K562 (cell line): ENCODE measurements around the gene RUNX1. TPM values are rescaled to one million over a fixed set of nuclear protein-coding genes. Genes with fewer than 3 reads are reported as not detected.

Source experiments
- ATAC-seq: fragments of 200-7000 bp; cut with Tn5 transposase; 3 replicates; pipeline ENCODE4 v1.9.1; 2020; ENCODE audit warnings: moderate library complexity
- BruUV-seq: library from RNA; stranded (reverse); fragments of 400-500 nt; replicated peaks from 2 replicates; lab custom pipeline; 2021; lab: Mats Ljungman, UMichigan
- CTCF ChIA-PET: fragments of 300-600 bp; formaldehyde crosslinking; extraction: SDS; loops from one replicate; lab custom pipeline; 2021; ENCODE audit warnings: low intra/inter-chr PET ratio; lab: Yijun Ruan, JAX
- POLR2A ChIA-PET: fragments of 300-600, 350-650 bp; sonication (Branson Sonifier 250); formaldehyde crosslinking; extraction: SDS; loops from one replicate; lab custom pipeline; 2021; ENCODE audit warnings: antibody characterized with exemption, inconsistent platforms; lab: Yijun Ruan, JAX
- DNase-seq, 4 experiments: peaks; one replicate each; pipeline versions ENCODE4 v3.0.0 to v3.0.0-alpha.2; 2011 to 2018; ENCODE audit warnings: low spot score in 3 of 4, mixed read lengths in 3 of 4; ENCODE audit errors: extremely low read depth in 1 of 4
- FAIRE-seq: peaks from 2 replicates; lab custom pipeline; 2011; peaks lifted over from hg19 to GRCh38; lab: Jason Lieb, UNC
- H2AFZ ChIP-seq: 2 replicates; pipeline ENCODE4 v1.6.0; 2011; ENCODE audit warnings: low read depth, low read length, control low read depth, inconsistent platforms
- H3K27ac ChIP-seq: fragments of 200-600 bp; 3 replicates; pipeline ENCODE4 v1.8.0; 2011; ENCODE audit warnings: low read depth, mild to moderate bottlenecking, control low read depth, inconsistent platforms, low read length, moderate library complexity, mixed read lengths; ENCODE audit errors: extremely low read depth
- H3K27me3 ChIP-seq, 2 experiments: fragments of 300-600 bp in 1 of 2; 2 replicates in 1 of 2; 3 replicates in 1 of 2; pipeline versions ENCODE4 v1.6.0 to v1.8.0; 2011; ENCODE audit warnings: inconsistent platforms in 2 of 2, low read length in 2 of 2, mild to moderate bottlenecking in 1 of 2, mixed read lengths in 1 of 2, moderate library complexity in 1 of 2; ENCODE audit not compliant: control insufficient read depth in 2 of 2, insufficient read depth in 2 of 2
- H3K36me3 ChIP-seq: fragments of 300-600 bp; 3 replicates; pipeline ENCODE4 v1.8.0; 2011; ENCODE audit warnings: mild to moderate bottlenecking, low read length, inconsistent platforms; ENCODE audit not compliant: control insufficient read depth, insufficient read depth
- H3K4me1 ChIP-seq, 2 experiments: fragments of 200-600 bp in 1 of 2; replicated peaks in 1 of 2; 2 replicates in 1 of 2; 3 replicates in 1 of 2; pipeline versions ENCODE4 v1.5.1 to v1.8.0; 2011; ENCODE audit warnings: inconsistent platforms in 2 of 2, low read length in 2 of 2, mild to moderate bottlenecking in 1 of 2, mixed read lengths in 1 of 2, moderate library complexity in 1 of 2; ENCODE audit not compliant: control insufficient read depth in 2 of 2, insufficient read depth in 2 of 2
- H3K4me2 ChIP-seq: 2 replicates; pipeline ENCODE4 v1.6.1; 2011; ENCODE audit warnings: low read length, control low read depth, inconsistent platforms, mixed read lengths; ENCODE audit not compliant: insufficient read depth
- H3K4me3 ChIP-seq: fragments of 200-600 bp; sonication (generic), shearing (Covaris generic); 2 replicates; pipeline ENCODE4 v1.5.1; 2016; ENCODE audit warnings: control low read depth, inconsistent platforms
- H3K79me2 ChIP-seq: fragments of 200-600 bp; 3 replicates; pipeline ENCODE4 v1.8.0; 2011; ENCODE audit warnings: low read length, inconsistent platforms; ENCODE audit not compliant: control insufficient read depth, insufficient read depth
- H3K9ac ChIP-seq, 2 experiments: 2 replicates each; pipeline versions ENCODE4 v1.6.0 to v1.6.1; 2011; ENCODE audit warnings: low read depth in 2 of 2, low read length in 2 of 2, control low read depth in 1 of 2, inconsistent platforms in 1 of 2, mild to moderate bottlenecking in 1 of 2, mixed read lengths in 1 of 2; ENCODE audit not compliant: insufficient read depth in 1 of 2
- H3K9me1 ChIP-seq: one replicate; pipeline ENCODE4 v1.6.0; 2011; ENCODE audit warnings: inconsistent platforms, mild to moderate bottlenecking, low read length, moderate library complexity; ENCODE audit not compliant: control insufficient read depth, insufficient read depth
- H3K9me3 ChIP-seq: replicated peaks from 2 replicates; pipeline ENCODE4 v1.5.1; 2011; ENCODE audit warnings: low read depth, low read length, inconsistent platforms; ENCODE audit not compliant: control insufficient read depth, insufficient read depth
- H4K20me1 ChIP-seq: replicated peaks from 2 replicates; pipeline ENCODE4 v1.6.1; 2011; ENCODE audit warnings: low read length, inconsistent platforms, mixed read lengths; ENCODE audit not compliant: control insufficient read depth, insufficient read depth
- BCLAF1 ChIP-seq, 2 experiments: fragments of 450-650 bp in 1 of 2; IDR thresholded peaks; 2 replicates each; pipeline ENCODE4 v1.6.1; 2011 to 2017; ENCODE audit warnings: low read depth in 2 of 2, antibody characterized with exemption in 1 of 2, borderline replicate concordance in 1 of 2, low read length in 1 of 2, mild to moderate bottlenecking in 1 of 2, mixed read lengths in 1 of 2; ENCODE audit not compliant: control insufficient read depth in 1 of 2
- BRCA1 ChIP-seq, 2 experiments: fragments of 450-650 bp in 1 of 2; sonication (generic) in 1 of 2; formaldehyde crosslinking in 1 of 2; IDR thresholded peaks; 2 replicates each; pipeline versions ENCODE4 v1.5.0 to v1.6.1; 2017 to 2020; ENCODE audit warnings: mild to moderate bottlenecking in 1 of 2, missing genetic modification reagents in 1 of 2
- DLX4 ChIP-seq: fragments of 250-450 bp; sonication (Bioruptor Pico); IDR thresholded peaks from 2 replicates; pipeline ENCODE4 v1.6.1; 2021; ENCODE audit warnings: mild to moderate bottlenecking
- E4F1 ChIP-seq: fragments of 250-450 bp; sonication (Bioruptor Pico); IDR thresholded peaks from 2 replicates; pipeline ENCODE4 v1.5.0; 2021; ENCODE audit warnings: mild to moderate bottlenecking, borderline replicate concordance
- FOSL1 ChIP-seq: fragments of 200-800 bp; sonication (Bioruptor generic); conservative IDR thresholded peaks from 2 replicates; pipeline ENCODE4 v1.6.1; 2016; ENCODE audit warnings: missing genetic modification characterization, missing compliant biosample characterization
- FOXK2 ChIP-seq, 2 experiments: fragments of 450-650 bp; IDR thresholded peaks in 1 of 2; conservative IDR thresholded peaks in 1 of 2; 2 replicates each; pipeline ENCODE4 v1.6.1; 2016; ENCODE audit warnings: low read depth in 2 of 2, mild to moderate bottlenecking in 1 of 2
- MAX ChIP-seq: sonication (generic); formaldehyde crosslinking; IDR thresholded peaks from 2 replicates; pipeline ENCODE4 v1.9.0; 2022; ENCODE audit warnings: mild to moderate bottlenecking, missing genetic modification reagents
- NFRKB ChIP-seq: fragments of 450-650 bp; IDR thresholded peaks from 2 replicates; pipeline ENCODE4 v1.6.1; 2016; ENCODE audit warnings: low read depth
- PKNOX1 ChIP-seq: fragments of 450-650 bp; IDR thresholded peaks from 2 replicates; pipeline ENCODE4 v1.6.1; 2016
- TARDBP ChIP-seq: fragments of 450-650 bp; IDR thresholded peaks from 2 replicates; pipeline ENCODE4 v1.6.1; 2016
- WHSC1 ChIP-seq: IDR thresholded peaks from one replicate; pipeline ENCODE4 v1.6.1; 2012; ENCODE audit warnings: low read length, control low read depth, inconsistent platforms
- YBX1 ChIP-seq: fragments of 450-650 bp; IDR thresholded peaks from 2 replicates; pipeline ENCODE4 v1.7.1; 2016; ENCODE audit warnings: mild to moderate bottlenecking
- YY1 ChIP-seq, 3 experiments: IDR thresholded peaks; 2 replicates each; pipeline ENCODE4 v1.6.1; 2011; ENCODE audit warnings: low read length in 2 of 3, mild to moderate bottlenecking in 2 of 3, moderate library complexity in 2 of 3, borderline replicate concordance in 1 of 3, control low read depth in 1 of 3, low read depth in 1 of 3; ENCODE audit not compliant: insufficient read depth in 3 of 3, insufficient replicate concordance in 2 of 3, control insufficient read depth in 1 of 3, insufficient read length in 1 of 3; ENCODE audit errors: extremely low read depth in 1 of 3
- ZNF780A ChIP-seq: fragments of 250-450 bp; sonication (Bioruptor Pico); IDR thresholded peaks from 2 replicates; pipeline ENCODE4 v1.5.0; 2021; ENCODE audit warnings: mild to moderate bottlenecking
- WGBS: fragments of 100-300 bp; shearing (Covaris generic); methylation state at CpG from one replicate; pipeline ENCODE4 v1.1.6; 2016; ENCODE audit warnings: low coverage, mixed read lengths; ENCODE audit not compliant: insufficient coverage; ENCODE audit errors: missing lambda C conversion rate; 5-methylcytosine and 5-hydroxymethylcytosine counted together
- in situ Hi-C: fragments of 300-500 bp; cut with MboI; formaldehyde crosslinking; loops from 4 replicates; pipeline ENCODE4 v1.15.0; 2018; ENCODE audit warnings: inconsistent platforms, mixed read lengths
- intact Hi-C: fragments of 100-400 bp; cut with micrococcal nuclease; formaldehyde crosslinking; loops from 2 replicates; pipeline ENCODE4 v1.14.2; 2022
- polyA plus RNA-seq, 8 experiments: library from polyadenylated mRNA; depleted of rRNA in 4 of 8; stranded (reverse) in 5 of 8; unstranded in 3 of 8; fragments of >200 nt; fragmentation: Nextera tagmentation in 2 of 8; fragmentation: Illumina TruSeq in 1 of 8; extraction: Ambion mirVana in 2 of 8; extraction: Trizol in 1 of 8; gene quantifications; 2 replicates each; pipeline versions ENCODE4 v1.2.1 to v1.2.3, GENCODE V29; 2011 to 2014; ENCODE audit warnings: inconsistent platforms in 1 of 8, missing spikeins in 1 of 8
- total RNA-seq, 7 experiments: library from RNA; depleted of rRNA in 6 of 7; stranded (reverse); fragments of >200 nt in 6 of 7; fragmentation: Illumina TruSeq in 2 of 7; extraction: Trizol in 2 of 7; gene quantifications; 2 replicates each; pipeline versions ENCODE4 v1.2.1 to v1.2.3, GENCODE V29; 2011 to 2021; ENCODE audit warnings: low replicate concordance in 1 of 7

The RUNX1 gene
- total and polyA plus RNA-seq, 9 of the 15 experiments (the other 6 are each of a cell fraction or from before 2014, with no cell fraction given), result 2.2 to 68.6 (median 17.8) TPM

GRCh38 chr21:34897828-34898227 lies 151.3 kb downstream of the RUNX1 start:
- Histone ChIP-seq H4K20me1 (no peaks in the 10 kb centered on the region), H2AFZ (no peak overlapping the region), H3K9me3 (no peaks in the 10 kb centered on the region), H3K4me1 (peaks cover 3 to 8% of the 10 kb centered on the region in 2 experiments; a peak in 3 of 5 replicates), H3K27ac (no peak overlapping the region), H3K9ac (peak overlapping the region in 1 of 2 experiments; percentile 18; a peak in 1 of 4 replicates), H3K36me3 (no peaks in the 10 kb centered on the region), H3K79me2 (no peaks in the 10 kb centered on the region), H3K4me3 (no peak overlapping the region), H3K9me1 (no peaks in the 10 kb centered on the region), H3K27me3 (no peaks in the 10 kb centered on the region), H3K4me2 (no peak overlapping the region)
- peak; percentile 76 for ATAC-seq
- POLR2A ChIA-PET, result interaction anchor here (0.9 to 7.0 kb wide), 8 partner anchors 8 to 667 kb away, joined by 3 to 54 read pairs (median 4); no protein-coding TSS in a partner anchor
- CTCF ChIA-PET, result no interaction called here
- peak; percentile 60 for FAIRE-seq
- peak in 2 of 4 experiments; percentile 47 to 60 for DNase-seq
- intact Hi-C loops (no loop called here), in situ Hi-C loops (no loop called here)
- WGBS, result 4% methylated on average over 2 of the region's 2 CpGs
- BruUV-seq, result no TSS peak
- TF ChIP-seq YY1 (IDR thresholded peaks at IDR 0.05; ENCODE audit: borderline replicate concordance in 1 of 3, control insufficient read depth in 1 of 3, extremely low read depth in 1 of 3, insufficient read depth in 3 of 3, insufficient read length in 1 of 3, insufficient replicate concordance in 2 of 3, low read depth in 1 of 3, low read length in 2 of 3) (no peak), YBX1 (no peak), E4F1 (no peak), WHSC1 (no peak), MAX (CRISPR knock-in tag) (no peak), FOXK2 (conservative IDR thresholded peaks at IDR 0.05 in 1 of 2, IDR thresholded peaks at IDR 0.05 in 1 of 2; ENCODE audit: low read depth in 2 of 2) (no peak), TARDBP (no peak), NFRKB (no peak), BRCA1 (IDR thresholded peaks at IDR 0.05) (no peak), BRCA1 (CRISPR knock-in tag; IDR thresholded peaks at IDR 0.05) (no peak), PKNOX1 (peak; percentile 93), BCLAF1 (IDR thresholded peaks at IDR 0.05; ENCODE audit: borderline replicate concordance in 1 of 2, control insufficient read depth in 1 of 2, low read depth in 2 of 2, low read length in 1 of 2) (no peak), FOSL1 (tag) (peak; percentile 54), ZNF780A (CRISPR knock-in tag) (no peak), DLX4 (no peak)
